ENCODE results near the gene DBH.

- TF ChIP-seq CTCF (IDR thresholded peaks at IDR 0.05) (no peak), POLR2A (IDR thresholded peaks at IDR 0.05) (no peak), EP300 (IDR thresholded peaks at IDR 0.05) (no peak)
Observed at GRCh38 chr9:133680976-133681657, 45.0 kb downstream of the DBH start.

Data from stomach (tissue), 4 donors.